ENCODE measurements around the gene CAND2.
"Not testable (repeated sequence)": the region's sequence is repeated elsewhere in the genome, so short reads cannot be mapped to it uniquely, and the experiment has no call there.

Gene CAND2

DNA sequence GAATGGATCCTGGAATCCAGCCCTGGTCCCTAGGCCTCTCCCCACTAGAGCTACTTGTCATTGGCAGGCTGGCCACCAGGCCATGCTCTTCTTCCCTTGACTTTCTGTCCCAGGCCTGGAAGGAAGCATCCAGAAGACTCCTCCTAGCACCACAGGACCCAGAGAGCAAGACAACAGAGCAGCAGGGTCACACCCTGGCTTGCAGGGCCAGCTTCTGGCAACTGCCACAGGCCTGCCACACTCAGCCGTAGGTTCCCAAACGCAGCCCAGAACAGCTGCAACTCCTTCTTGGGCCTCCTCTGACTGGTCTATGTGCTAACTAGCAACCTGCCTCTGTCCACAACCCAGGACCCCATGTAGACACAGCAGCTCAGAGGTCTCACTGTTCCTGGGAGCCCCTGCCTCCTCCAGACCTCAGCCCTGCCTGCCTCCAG, 81.7 kb downstream of the CAND2 start:
- Histone ChIP-seq H4K20me1 (ENCODE audit: insufficient read depth, low read length, poor library complexity, severe bottlenecking) (no peaks in the 10 kb centered on the region), H3K4me1 (ENCODE audit: insufficient read depth, low read length, poor library complexity, severe bottlenecking) (no peaks in the 10 kb centered on the region), H3K9ac (ENCODE audit: low read depth, low read length, poor library complexity, severe bottlenecking) (no peak overlapping the region), H3K27me3 (ENCODE audit: insufficient read depth, low read length, poor library complexity, severe bottlenecking) (no peaks in the 10 kb centered on the region), H2AFZ (ENCODE audit: low read length) (no peak overlapping the region), H3K36me3 (ENCODE audit: insufficient read depth, low read length) (no peaks in the 10 kb centered on the region), H3K9me2 (replicated peaks; ENCODE audit: low read depth, low read length) (no peaks in the 10 kb centered on the region), H3K79me2 (ENCODE audit: insufficient read depth, low read length) (no peaks in the 10 kb centered on the region), H3K4me3 (ENCODE audit: low read length, poor library complexity, severe bottlenecking) (no peak overlapping the region), H3K4me2 (ENCODE audit: low read depth, low read length, poor library complexity, severe bottlenecking) (no peak overlapping the region), H3K9me3 (ENCODE audit: insufficient read depth, low read depth, low read length) (no peaks in the 10 kb centered on the region), H3F3A (ENCODE audit: low read depth) (no peaks in the 10 kb centered on the region)
- no peak for TF ChIP-seq CTCF (conservative IDR thresholded peaks at IDR 0.05; ENCODE audit: low read length)
- no peak for TF ChIP-seq EZH2phosphoT487 (IDR thresholded peaks at IDR 0.05; ENCODE audit: borderline replicate concordance)

DNA sequence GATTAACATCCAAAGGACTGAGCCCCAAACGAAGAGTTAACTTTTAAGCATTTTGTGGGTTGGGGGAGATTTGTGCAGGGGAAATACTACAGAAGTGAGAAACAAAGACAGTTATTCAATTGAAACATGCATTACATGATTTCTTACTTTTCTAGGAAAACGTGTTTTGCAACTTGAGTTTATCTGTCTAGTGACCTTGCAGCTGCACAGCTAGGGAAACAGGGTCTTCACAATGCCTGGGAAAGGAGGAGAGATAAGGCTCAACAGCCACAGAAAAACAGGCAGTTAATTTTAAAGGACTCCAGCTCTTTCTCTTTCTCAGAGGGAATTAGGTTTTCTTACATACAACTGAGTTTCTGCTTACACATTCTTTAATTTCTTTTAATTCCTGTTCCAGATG, 82.3 kb downstream of the CAND2 start:
- not testable (repeated sequence) for H3K36me3 ChIP-seq (ENCODE audit: insufficient read depth, low read length); H3K9me3 ChIP-seq (ENCODE audit: insufficient read depth, low read depth, low read length); H3K4me3 ChIP-seq (ENCODE audit: low read length, poor library complexity, severe bottlenecking); H3K4me1 ChIP-seq (ENCODE audit: insufficient read depth, low read length, poor library complexity, severe bottlenecking); H4K20me1 ChIP-seq (ENCODE audit: insufficient read depth, low read length, poor library complexity, severe bottlenecking); H3K79me2 ChIP-seq (ENCODE audit: insufficient read depth, low read length); H3K4me2 ChIP-seq (ENCODE audit: low read depth, low read length, poor library complexity, severe bottlenecking); H3K27me3 ChIP-seq (ENCODE audit: insufficient read depth, low read length, poor library complexity, severe bottlenecking); H3K9me2 ChIP-seq (replicated peaks; ENCODE audit: low read depth, low read length); H3K9ac ChIP-seq (ENCODE audit: low read depth, low read length, poor library complexity, severe bottlenecking); H2AFZ ChIP-seq (ENCODE audit: low read length); H3F3A ChIP-seq (ENCODE audit: low read depth)

DNA sequence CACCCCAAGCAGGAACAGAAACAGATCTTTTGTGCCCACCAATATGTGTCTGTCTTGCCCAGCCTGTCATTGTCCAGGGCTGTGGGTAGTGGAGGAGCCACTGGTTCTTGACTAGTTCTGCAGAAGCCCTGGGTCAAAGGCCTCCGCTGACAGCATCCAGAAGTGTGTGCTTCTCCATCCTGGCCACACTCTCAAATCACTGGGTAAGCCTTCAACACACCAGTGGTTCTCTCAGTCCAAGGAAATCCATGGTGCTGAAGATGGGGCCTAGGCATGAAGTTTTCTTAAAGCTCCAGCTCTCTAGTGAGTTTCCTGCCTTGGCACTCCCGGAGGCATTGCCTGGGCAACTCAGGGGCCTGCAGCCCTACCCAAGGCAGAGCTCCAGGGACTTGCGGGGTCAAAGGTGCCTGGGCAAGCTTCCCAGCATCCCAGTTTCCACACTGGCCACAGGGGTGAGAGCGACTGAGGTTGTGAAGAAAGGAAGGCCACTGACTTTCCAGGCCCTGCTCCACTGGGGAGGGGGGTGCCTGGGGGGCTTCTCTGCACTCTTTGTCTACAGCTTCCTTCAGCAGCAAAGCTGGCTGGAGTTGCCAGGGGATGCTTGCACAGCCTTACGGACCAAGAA, 82.8 kb downstream of the CAND2 start:
- Histone ChIP-seq H4K20me1 (ENCODE audit: insufficient read depth, low read length, poor library complexity, severe bottlenecking) (no peaks in the 10 kb centered on the region), H3K79me2 (ENCODE audit: insufficient read depth, low read length) (no peaks in the 10 kb centered on the region), H2AFZ (ENCODE audit: low read length) (no peak overlapping the region), H3K36me3 (ENCODE audit: insufficient read depth, low read length) (no peaks in the 10 kb centered on the region), H3K4me3 (ENCODE audit: low read length, poor library complexity, severe bottlenecking) (no peak overlapping the region), H3F3A (ENCODE audit: low read depth) (no peaks in the 10 kb centered on the region), H3K9me2 (replicated peaks; ENCODE audit: low read depth, low read length) (no peaks in the 10 kb centered on the region), H3K4me1 (ENCODE audit: insufficient read depth, low read length, poor library complexity, severe bottlenecking) (no peaks in the 10 kb centered on the region), H3K9ac (ENCODE audit: low read depth, low read length, poor library complexity, severe bottlenecking) (no peak overlapping the region), H3K9me3 (ENCODE audit: insufficient read depth, low read depth, low read length) (no peaks in the 10 kb centered on the region), H3K27me3 (ENCODE audit: insufficient read depth, low read length, poor library complexity, severe bottlenecking) (no peaks in the 10 kb centered on the region), H3K4me2 (ENCODE audit: low read depth, low read length, poor library complexity, severe bottlenecking) (no peak overlapping the region)
- no peak for TF ChIP-seq EZH2phosphoT487 (IDR thresholded peaks at IDR 0.05; ENCODE audit: borderline replicate concordance)
- no peak for TF ChIP-seq CTCF (conservative IDR thresholded peaks at IDR 0.05; ENCODE audit: low read length)

DNA sequence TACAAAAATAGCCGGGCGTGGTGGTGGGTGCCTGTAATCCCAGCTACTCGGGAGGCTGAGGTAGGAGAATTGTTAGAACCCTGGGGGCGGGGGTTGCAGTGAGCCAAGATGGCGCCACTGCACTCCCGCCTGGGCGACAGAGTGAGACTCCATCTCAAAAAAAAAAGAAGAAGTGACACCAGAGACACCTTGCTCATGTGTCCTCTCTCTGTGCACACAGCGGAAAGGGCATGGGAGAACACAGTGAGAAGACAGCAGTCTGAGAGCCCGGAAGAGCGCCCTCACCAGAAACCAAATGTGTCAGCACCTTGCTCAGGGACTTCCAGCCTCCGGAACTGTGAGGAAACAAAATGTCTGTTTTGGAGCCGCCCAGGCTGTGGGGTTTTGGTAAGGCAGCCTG, 85.4 kb downstream of the CAND2 start:
- H3K4me1 ChIP-seq (ENCODE audit: insufficient read depth, low read length, poor library complexity, severe bottlenecking); H3K79me2 ChIP-seq (ENCODE audit: insufficient read depth, low read length); H3K9ac ChIP-seq (ENCODE audit: low read depth, low read length, poor library complexity, severe bottlenecking): not testable (repeated sequence)

More for the DNA sequence above, 85.4 kb downstream of the CAND2 start:
- H3K9me2 ChIP-seq (replicated peaks; ENCODE audit: low read depth, low read length); H3K27me3 ChIP-seq (ENCODE audit: insufficient read depth, low read length, poor library complexity, severe bottlenecking); H3F3A ChIP-seq (ENCODE audit: low read depth); H3K36me3 ChIP-seq (ENCODE audit: insufficient read depth, low read length); H4K20me1 ChIP-seq (ENCODE audit: insufficient read depth, low read length, poor library complexity, severe bottlenecking); H3K4me2 ChIP-seq (ENCODE audit: low read depth, low read length, poor library complexity, severe bottlenecking); H3K4me3 ChIP-seq (ENCODE audit: low read length, poor library complexity, severe bottlenecking); H3K9me3 ChIP-seq (ENCODE audit: insufficient read depth, low read depth, low read length); H2AFZ ChIP-seq (ENCODE audit: low read length): not testable (repeated sequence)

Measured in Loucy (cell line).